Measurements from ENCODE around the gene RRAGC.

DNA sequence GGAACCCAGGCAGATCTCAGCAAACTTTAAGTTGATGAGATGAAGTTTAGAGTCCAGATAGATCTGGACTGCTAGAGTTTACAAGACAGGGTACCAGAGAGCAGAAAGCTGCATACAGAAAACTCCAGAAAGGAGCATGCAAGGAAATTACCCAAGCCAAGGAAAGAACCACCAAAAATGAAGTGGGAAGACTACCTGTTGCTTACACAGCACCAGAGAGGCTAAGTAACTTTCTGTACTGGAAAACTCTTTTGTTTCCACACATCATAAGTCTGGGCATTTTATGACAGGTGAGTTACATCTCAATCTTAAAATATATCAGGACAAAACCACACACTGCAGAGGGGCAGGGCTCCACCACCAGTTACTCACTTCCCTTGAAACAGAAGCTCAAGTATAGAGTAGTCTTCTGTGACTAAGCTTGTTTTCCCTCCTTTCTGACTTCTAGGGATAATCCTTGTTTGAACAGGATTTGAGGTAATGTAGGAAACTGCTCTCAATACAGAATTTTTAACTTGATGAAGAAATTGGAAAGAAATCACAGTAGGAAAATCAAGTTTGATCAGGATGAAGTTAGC lies 39.2 kb upstream of the RRAGC start:
- TF ChIP-seq, protein P1, sequence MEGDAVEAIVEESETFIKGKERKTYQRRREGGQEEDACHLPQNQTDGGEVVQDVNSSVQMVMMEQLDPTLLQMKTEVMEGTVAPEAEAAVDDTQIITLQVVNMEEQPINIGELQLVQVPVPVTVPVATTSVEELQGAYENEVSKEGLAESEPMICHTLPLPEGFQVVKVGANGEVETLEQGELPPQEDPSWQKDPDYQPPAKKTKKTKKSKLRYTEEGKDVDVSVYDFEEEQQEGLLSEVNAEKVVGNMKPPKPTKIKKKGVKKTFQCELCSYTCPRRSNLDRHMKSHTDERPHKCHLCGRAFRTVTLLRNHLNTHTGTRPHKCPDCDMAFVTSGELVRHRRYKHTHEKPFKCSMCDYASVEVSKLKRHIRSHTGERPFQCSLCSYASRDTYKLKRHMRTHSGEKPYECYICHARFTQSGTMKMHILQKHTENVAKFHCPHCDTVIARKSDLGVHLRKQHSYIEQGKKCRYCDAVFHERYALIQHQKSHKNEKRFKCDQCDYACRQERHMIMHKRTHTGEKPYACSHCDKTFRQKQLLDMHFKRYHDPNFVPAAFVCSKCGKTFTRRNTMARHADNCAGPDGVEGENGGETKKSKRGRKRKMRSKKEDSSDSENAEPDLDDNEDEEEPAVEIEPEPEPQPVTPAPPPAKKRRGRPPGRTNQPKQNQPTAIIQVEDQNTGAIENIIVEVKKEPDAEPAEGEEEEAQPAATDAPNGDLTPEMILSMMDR (IDR thresholded peaks at IDR 0.05; ENCODE audit: low read depth, low read length), result no peak
- TF ChIP-seq EZH2phosphoT487 (IDR thresholded peaks at IDR 0.05; ENCODE audit: low read depth), result no peak

Data from OCI-LY3 (cell line).